ENCODE data around the gene FGFRL1.
"Not testable (repeated sequence)": the region's sequence is repeated elsewhere in the genome, so short reads cannot be mapped to it uniquely, and the experiment has no call there.

Gene FGFRL1

DNA sequence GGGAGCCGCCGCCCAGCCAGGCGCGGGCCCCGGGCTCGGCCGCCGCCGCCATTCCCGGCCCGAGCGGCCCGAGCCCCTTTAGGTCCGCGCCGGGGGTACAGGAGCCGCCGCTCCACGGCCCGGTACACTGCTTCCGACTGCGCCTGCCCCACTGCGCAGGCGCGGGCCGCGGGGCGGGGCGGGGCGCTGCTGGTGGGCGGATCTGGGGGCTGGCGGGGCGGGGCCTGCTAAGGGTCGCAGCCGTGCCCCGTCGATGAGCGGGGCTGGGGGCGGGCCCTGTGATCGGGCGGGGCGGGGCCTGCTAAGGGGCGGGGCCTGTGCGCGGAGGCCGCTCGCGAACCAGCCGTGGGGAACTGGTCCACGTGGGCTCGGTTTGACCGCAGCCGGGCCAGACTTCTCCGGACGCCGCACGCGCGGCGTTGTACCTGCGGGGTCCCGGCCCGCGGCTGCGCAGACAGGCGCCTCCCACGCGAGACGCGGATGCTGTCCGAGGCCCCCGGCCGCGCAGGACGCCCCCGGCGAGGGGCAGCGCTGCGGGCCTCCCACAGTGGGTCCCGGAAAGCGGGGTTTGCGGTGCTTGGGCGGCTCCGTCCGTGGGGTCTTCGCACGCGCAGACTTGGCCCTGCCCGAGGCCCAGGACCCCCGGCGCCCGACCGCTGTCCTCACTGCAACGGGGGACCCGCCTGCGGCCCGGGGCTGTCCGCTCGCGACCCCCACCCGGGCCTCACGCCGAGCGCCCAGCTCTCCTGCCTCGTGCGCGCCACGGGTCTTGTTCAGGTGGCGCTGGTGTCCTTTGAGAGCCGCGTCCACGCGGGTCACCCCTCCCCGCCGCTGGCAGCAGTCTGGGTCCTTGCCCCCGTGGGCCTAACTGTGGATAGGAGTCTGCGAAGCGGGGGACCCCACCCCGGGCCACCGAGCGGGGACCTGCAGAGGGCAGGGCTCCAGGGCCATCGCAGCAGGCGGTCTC lies 37.7 kb upstream of the FGFRL1 start, which contains the start of gene DGKQ:
Gene DGKQ, minus strand, starts transcription at position 139 of the 967 bp plus-strand sequence. Its CDS starts 87 bp downstream, at position 52.
- DNase-seq (ENCODE audit: low spot score): peak; percentile 85

DNA sequence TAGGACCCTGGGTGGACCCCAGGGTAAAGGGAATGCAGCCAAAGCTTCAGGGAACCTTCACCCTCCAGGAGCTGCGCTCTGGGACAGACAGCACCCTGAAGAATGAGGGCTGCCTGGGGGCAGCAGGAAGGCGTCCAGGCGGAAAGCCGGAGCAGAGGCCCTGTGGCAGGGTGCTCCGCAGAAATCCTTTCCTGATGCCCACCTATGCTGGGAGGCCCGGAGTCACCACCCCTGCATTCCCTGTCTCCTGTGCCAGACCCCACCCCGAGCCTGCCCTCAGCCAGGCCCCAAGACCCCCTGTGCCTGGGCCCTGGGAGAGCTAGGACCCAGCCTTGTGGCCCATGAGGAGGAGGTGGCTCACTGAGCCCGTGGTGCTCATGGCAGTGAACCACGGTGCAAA lies 36.8 kb upstream of the FGFRL1 start:
- no peak for DNase-seq (ENCODE audit: low spot score)

DNA sequence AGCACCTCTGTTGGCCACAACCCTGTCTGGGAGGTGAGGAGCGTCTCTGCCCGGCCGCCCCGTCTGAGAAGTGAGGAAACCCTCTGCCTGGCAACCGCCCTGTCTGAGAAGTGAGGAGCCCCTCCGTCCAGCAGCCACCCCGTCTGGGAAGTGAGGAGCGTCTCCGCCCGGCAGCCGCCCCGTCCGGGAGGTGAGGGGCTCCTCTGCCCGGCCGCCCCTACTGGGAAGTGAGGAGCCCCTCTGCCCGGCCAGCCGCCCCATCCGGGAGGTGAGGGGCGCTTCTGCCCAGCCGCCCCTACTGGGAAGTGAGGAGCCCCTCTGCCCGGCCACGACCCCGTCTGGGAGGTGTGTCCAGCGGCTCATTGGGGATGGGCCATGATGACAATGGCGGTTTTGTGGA lies 35.4 kb upstream of the FGFRL1 start:
- DNase-seq (ENCODE audit: low spot score): not testable (repeated sequence)

DNA sequence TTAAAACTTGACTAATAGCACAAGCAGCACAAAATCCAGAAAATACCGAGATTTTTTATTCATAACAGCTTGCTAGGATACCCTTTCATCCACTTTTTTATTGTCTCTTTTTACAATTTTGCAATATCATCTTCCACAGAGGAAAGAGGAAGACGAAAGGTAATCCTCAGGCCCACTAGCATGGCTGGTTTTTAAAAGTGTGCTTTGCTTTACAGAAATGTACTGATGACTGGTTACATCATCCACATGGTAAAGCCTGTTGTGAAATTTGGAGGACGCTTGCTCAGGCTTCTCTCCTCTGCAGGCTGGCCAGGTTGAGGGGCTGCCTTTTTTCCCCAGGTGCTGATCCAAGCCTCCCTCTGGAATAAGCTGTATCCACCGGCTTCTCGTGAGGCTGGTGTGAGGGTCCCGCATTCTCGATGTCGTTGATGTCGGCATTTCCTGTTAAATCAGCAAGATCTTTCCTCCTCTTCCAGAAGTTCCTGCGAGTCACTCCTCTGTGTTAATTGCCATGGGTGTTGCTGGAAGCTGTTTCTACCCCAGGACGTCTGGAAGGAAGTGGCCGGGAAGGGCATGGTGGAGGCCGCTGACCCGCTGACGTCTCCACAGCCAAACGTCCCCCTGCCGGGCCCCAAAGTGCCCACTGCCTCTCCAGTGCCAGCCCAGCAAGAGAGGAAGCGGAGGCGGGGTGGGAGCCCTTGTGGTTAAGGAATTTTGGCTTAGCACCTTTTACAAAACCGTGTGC lies 32.3 kb upstream of the FGFRL1 start:
- DNase-seq (ENCODE audit: low spot score): no peak

DNA sequence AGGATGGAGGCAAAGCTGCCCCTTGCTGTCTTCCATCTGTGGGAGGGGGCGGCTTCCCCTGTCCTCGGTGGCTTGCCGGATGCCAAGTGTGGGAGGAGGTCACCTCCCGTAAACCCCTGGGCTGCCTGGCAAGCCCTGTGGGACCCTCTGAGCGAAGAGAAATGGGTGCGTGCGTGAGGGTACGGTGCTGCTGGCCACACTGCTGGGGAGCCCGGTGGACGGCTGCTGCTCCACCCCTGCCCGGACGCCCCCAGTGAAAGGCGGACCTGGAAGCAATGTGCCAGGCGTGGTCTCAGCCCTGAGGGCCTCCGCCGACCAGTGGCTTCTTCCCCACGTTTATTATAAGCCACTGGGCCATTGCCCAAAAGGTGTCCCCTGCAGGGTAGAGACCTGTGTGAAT lies 29.1 kb upstream of the FGFRL1 start:
- DNase-seq (ENCODE audit: low spot score): no peak

DNA sequence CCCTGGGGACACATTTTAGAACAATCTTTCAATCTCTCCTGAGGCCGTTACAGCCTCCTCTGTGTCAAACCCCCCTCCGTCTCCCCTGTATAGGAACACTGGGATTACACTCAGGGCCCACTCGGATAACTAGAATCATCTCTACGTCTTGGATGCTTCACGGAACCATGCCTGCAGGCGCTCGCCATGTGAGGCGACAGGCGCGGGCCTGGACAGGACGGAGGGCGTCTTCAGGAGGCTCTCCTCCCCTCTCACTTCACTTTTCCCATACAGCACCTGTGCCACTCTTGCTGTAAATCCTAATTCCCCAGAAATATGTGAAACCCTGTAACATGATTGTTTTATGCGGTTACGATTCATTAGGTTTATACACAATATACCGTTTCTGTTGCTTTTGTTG lies 28.6 kb upstream of the FGFRL1 start:
- DNase-seq (ENCODE audit: low spot score): no peak

DNA sequence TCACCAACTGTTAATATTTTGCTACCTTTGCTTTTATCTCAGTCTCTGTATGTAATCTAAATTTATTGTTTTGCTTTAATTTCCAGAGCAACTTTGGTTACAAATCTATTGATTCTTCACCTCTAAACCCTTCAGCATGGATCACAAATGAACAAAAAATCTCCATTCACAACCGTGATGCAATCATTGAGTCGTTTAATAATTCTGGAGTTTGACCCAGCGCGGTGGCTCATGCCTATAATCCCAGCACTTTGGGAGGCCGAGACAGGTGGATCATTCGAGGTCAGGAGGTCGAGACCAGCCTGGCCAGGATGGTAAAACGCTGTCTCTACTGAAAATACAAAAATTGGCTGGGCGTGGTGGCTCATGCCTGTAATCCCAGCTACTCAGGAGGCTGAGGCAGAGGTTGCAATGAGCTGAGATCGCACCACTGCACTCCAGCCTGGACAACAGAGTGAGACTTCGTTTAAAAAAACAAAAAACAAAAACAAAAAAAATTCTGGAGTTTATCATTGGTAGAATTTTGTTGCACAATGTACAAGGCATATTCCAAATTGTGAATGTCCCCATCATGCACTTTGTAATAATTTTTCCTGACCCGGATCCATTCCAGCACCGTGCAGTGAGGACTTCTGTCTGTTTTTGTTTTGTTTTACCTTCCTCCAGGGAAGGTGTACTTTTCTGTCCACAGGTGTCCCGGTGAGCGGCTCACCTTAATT lies 26.9 kb upstream of the FGFRL1 start:
- DNase-seq (ENCODE audit: low spot score): no peak

DNA sequence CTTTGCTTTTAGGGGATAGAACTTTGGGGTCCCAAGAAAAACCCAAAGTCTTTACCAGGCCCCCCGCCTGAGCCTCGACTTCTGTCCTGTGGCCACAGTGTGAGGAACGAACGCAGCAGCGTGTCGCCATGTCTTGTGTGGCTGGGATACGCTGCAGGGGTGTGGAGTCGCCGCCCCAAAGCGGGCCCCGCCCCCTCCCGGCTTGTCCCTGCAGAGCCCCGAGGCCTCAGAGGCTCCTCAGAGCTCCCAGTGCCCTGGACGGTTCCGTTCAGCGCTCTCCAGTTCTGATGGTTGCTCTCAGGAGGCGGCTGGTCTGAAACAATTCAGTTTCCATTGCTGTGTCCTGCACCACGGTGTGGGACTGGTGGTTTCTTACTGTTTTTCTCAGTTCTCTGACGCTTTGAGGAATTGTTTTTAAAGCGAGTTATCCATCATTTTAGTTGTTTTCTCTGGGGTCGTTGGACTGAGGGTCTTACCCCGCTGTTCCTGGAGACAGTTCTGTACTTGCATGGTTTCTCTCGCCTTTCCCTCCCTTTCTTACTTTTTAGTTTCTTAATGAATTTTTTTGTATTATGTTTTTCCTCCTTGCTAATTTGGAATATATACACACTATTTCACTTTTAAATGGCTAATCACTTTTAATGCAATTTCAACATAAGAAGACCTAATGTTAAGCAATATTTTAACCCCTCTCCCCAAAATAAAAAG lies 26.1 kb upstream of the FGFRL1 start:
- DNase-seq (ENCODE audit: low spot score): peak; percentile 44

DNA sequence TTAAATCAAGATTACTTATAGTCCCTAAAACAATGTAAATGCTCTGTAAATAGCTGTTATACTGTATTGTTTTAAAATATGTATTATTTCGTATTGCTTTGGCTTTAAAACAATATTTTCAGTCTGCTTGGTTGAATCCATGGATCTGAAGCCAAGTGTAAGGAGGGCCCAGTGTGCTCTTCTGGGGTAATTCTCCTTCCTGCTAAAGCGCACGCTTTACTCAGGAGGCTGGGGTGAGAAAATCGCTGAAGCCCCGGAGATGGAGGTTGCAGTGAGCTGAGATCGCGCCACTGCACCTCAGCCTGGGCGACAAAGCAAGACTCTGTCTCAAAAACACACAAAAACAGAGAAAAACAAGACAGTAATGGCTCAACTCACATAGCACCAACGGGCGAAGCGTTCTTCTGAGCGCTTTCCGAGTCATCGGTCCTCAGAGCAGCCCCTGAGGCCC lies 25.0 kb upstream of the FGFRL1 start:
- no peak for DNase-seq (ENCODE audit: low spot score)

DNA sequence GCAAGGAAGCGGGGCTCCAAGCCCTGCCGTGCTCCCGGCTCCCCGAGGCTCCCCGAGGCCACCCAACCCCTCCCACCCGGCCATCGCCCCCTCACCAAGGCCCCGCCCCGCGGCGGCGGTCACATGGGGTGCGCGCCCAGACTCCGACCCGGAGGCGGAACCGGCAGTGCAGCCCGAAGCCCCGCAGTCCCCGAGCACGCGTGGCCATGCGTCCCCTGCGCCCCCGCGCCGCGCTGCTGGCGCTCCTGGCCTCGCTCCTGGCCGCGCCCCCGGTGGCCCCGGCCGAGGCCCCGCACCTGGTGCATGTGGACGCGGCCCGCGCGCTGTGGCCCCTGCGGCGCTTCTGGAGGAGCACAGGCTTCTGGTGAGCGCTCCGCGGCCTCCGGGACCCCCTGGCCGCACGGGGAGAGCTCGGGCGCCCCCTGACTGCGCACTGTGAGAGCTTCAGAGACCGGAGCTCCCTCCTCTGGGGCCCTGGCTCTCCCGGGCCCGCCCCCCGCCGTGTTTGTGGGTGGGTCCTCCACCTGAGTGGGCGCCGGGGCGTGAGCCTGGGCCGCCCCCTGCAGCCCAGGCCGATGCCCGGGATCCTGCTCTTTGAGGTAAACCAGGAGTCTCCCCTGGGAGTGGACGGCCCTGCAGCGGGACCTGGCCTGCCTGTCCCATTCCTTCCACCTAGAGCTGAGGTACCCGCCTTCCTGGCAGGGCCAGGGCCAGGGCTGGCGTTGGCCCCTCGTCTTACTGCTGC lies 24.4 kb upstream of the FGFRL1 start, which contains the start of gene IDUA:
Gene IDUA, plus strand, starts transcription at position 166 of the 745 bp plus-strand sequence. Its CDS starts 41 bp downstream, at position 207.
- peak; percentile 28 for DNase-seq (ENCODE audit: low spot score)

DNA sequence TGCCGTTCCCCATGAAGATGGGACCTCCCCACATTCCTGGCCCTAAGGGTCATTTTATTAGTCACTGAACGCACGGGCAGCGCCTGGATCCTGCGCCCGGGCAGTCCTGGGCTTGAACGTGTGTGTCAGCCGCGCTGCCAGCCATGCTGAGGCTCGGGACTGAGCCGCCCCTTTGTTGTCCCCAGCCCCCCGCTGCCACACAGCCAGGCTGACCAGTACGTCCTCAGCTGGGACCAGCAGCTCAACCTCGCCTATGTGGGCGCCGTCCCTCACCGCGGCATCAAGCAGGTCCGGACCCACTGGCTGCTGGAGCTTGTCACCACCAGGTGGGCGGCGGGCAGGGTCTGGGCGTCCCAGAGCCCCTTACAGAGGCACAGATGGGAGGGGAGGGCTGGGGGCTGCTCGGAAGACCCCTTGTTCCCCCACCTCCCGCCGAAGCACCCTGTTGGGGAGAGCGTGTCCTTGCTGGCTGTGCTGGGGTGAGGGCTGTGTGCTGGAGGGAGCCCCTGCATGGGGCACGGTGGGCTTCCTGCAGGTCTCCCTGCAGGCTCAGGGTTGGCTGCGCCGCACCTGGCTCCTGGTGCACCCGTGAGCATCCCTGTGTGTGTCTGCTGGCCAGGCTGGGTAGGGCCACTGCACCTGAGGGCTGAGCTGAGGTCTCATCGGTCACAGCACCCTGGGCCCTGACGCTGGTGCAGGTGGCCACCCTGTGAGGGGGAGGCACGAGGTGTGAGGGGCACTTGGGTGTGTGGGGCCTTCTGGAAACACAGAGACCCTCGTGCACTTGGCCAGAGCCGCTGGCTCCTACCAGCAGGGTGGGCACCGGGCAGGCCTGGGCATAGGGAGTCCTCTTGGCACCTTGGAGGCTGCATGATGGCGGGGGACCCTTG lies 23.6 kb upstream of the FGFRL1 start:
- DNase-seq (ENCODE audit: low spot score): no peak

DNA sequence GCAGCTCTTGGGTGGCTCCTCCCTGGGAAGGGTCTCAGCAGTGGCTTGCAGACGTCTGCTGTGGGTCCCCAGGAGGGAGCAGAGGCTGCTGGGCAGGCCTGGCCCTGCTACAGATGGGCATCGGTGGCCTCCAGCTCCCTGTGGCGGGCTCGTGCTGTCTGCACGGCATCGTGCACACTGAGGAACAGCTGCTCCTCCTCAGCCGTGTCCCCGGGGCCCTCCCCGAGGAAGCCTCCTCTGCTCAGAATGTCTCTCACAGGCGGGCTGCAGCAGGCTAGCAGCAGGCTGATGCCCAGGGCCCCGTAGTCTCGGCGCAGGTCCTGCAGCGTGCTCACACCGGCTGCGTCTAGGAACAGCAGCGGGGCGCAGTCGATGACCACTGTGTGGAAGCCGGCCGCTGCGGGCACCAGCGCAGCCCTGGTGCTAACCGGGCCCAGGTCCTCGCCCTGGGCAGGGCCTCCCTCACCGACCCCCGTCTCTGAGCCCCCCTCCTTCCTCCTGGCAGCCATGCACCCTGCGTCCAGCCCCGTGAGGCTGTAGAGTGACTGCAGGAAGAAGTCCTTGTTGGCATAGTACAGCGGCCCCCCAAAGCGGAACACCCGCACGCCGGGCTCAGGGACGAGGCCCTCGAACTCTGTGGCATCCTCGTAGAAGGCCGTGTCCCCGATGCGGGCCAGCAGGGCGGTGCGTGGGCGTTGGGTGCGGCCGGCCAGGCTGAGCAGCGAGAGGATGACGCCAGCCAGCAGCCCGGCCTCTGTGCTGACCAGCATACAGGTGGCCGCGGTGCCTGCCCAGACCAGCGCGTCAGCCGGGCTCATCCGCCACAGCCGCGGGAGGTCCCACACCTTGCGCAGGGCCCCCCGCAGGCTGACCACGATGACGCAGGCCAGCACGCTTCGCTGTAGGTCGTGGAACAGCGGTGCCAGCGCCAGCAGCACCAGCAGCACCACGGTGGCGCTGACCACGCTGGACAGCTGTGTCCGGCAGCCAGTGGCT lies 22.4 kb upstream of the FGFRL1 start:
- no peak for DNase-seq (ENCODE audit: low spot score)

DNA sequence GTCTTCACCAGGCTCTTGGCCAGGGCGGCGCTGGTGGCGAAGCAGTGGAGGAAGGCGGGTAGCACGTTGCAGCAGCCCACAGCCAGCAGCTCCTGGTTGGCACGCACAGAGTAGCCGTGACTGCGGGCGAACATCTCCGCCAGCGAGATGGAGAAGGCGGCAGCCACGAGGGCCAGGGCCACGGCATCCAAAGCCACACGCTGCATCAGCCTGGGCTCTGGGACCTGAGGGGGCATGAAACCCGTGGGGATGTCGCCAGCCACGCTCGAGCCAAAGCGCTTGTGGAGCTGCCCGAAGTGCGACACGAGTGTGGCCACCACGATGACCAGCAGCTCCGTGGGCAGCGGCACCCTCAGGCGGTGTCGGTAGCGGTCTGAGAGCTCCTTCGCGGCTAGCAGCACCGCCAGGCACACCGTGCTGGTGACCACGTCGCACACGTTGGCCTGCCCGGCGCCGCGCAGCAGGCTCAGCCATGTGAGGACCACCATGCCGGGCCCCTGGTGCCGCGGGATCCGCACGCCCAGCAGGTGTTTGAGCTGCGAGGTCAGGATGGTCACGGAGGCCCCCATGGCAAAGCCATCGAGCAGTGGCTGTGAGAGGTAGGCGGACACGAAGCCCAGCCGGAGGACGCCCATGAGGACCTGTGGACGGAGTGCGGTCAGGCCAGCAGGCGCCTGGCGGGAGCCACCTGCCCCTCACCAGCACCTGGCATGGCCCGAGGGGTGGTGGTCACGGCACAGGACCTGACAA lies 21.5 kb upstream of the FGFRL1 start:
- DNase-seq (ENCODE audit: low spot score): no peak

DNA sequence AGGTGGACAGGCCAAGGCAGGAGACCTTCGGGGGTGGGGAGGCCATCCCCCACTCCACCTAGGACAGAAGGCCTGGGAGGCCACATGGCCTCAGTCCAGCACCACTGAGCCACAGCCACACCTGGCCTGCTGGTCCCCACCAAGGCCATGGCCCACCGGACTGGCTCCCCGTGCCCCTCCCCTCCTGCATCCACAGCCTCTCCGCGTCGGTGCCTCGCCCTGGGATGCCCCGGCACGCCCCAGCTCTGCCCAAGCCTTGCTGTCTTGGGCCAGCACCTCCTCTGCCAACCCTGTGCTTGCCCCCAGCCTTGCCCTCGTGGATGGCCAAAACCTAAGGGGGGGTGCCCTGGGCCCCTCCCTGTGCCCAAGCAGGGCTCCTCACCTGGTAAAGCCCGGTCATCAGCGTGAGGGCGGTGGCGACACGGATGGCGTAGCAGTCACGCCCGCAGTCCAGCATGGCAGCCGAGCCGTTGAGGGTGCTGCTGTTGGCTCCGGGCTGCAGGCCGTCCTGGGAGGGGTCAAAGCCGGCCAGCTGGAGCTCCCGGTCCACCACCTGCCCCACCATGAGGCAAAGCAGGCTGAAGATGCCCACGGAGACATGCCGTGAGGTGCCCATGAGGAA lies 20.6 kb upstream of the FGFRL1 start:
- DNase-seq (ENCODE audit: low spot score): no peak

DNA sequence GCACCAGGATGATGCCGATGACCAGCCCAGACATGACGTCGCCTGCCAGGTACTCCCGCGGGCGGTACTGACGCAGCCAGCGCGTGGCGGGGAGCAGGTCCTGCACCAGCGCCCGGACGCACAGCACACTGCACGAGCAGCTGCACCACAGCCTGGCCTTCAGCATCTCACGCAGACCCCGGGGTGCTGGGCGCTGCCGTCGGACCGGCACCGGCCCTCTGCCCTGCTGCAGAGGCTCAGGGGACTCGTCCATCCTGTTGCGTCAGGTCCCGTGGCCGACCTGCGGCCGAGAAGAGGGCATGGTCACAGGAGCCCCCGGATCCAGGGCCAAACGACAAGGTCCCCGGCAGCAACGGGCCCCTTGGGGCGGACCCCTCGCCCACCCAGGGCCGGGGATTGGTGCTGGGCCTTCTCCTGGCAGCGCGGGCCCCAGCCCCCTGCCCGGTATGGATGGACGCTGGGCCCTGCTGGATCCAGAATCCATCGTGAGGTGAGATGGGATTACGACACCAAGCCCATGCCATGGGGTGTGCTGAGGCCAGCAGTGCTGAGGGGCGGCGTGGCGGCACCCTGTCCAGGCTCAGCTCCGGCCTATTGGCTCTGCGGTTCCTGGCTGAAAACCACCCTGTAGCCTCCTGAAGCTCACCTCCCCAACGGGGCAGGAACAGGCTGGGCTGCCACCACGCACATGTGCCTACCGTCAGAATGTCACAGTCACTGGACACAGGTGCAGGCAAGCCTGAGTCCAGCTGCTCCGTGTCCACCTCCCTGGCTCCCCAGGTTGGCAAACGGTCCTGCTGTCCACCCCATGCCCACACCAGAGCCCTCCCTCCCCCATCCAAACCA lies 19.8 kb upstream of the FGFRL1 start:
- DNase-seq (ENCODE audit: low spot score): no peak

Measured in hematopoietic multipotent progenitor cell treated with erythropoietin and hydrocortisone succinate and interleukin-3 and kit ligand, for 17 days (in vitro differentiated cells).